HepG2 (cell line): ENCODE data around the gene HNRNPUL1. TPM values are rescaled to one million over a fixed set of nuclear protein-coding genes. Genes with fewer than 3 reads are reported as not detected.
A peak's percentile ranks its signal among the peaks of the same experiment; 100 is the strongest.

Source experiments
- ATAC-seq: fragments of 200-7000 bp; cut with Tn5 transposase; 3 replicates; pipeline ENCODE4 v1.9.1; 2020; ENCODE audit warnings: mild to moderate bottlenecking, moderate library complexity
- BruUV-seq: library from RNA; stranded (reverse); fragments of 400-500 nt; replicated peaks from 2 replicates; lab custom pipeline; 2021; lab: Mats Ljungman, UMichigan
- CTCF ChIA-PET: fragments of 300-600 bp; formaldehyde crosslinking; extraction: SDS; loops from one replicate; lab custom pipeline; 2021; ENCODE audit warnings: low total read pairs, inconsistent platforms, low intra/inter-chr PET ratio; lab: Yijun Ruan, JAX
- POLR2A ChIA-PET: fragments of 350-600 bp; sonication (Branson Sonifier 250); formaldehyde crosslinking; loops from one replicate; lab custom pipeline; 2020; ENCODE audit warnings: antibody characterized with exemption, inconsistent platforms; lab: Yijun Ruan, JAX
- DNase-seq: peaks from one replicate; pipeline ENCODE4 v3.0.0-alpha.2; 2015; ENCODE audit warnings: low spot score
- FAIRE-seq: peaks from 3 replicates; lab custom pipeline; 2011; peaks lifted over from hg19 to GRCh38; lab: Jason Lieb, UNC
- H2AFZ ChIP-seq: one replicate; pipeline ENCODE4 v1.6.1; 2011; ENCODE audit warnings: low read length, inconsistent platforms
- H3K27ac ChIP-seq: fragments of 300-600 bp; 3 replicates; pipeline ENCODE4 v1.8.0; 2011; ENCODE audit warnings: mixed run types, mild to moderate bottlenecking, mixed read lengths, low read length, inconsistent platforms; ENCODE audit not compliant: insufficient read depth; ENCODE audit errors: extremely low read length
- H3K27me3 ChIP-seq, 2 experiments: fragments of 200-600 bp in 1 of 2; 2 replicates in 1 of 2; 3 replicates in 1 of 2; pipeline versions ENCODE4 v1.6.0 to v1.8.0; 2011; ENCODE audit warnings: low read length in 2 of 2, mild to moderate bottlenecking in 2 of 2, moderate library complexity in 2 of 2, inconsistent platforms in 1 of 2; ENCODE audit not compliant: insufficient read depth in 2 of 2, control insufficient read depth in 1 of 2
- H3K36me3 ChIP-seq, 2 experiments: fragments of 200-600 bp in 1 of 2; replicated peaks in 1 of 2; 2 replicates in 1 of 2; 3 replicates in 1 of 2; pipeline versions ENCODE4 v1.5.1 to v1.8.0; 2011; ENCODE audit warnings: low read length in 2 of 2, inconsistent platforms in 1 of 2; ENCODE audit not compliant: insufficient read depth in 2 of 2, control insufficient read depth in 1 of 2
- H3K4me1 ChIP-seq: 2 replicates; pipeline ENCODE4 v1.5.1; 2012; ENCODE audit warnings: low read length, inconsistent platforms; ENCODE audit not compliant: insufficient read depth
- H3K4me2 ChIP-seq: 2 replicates; pipeline ENCODE4 v1.6.0; 2011; ENCODE audit warnings: low read depth, low read length, inconsistent platforms
- H3K4me3 ChIP-seq, 3 experiments: fragments of 200-600 bp in 1 of 3; sonication (generic), shearing (Covaris generic) in 1 of 3; replicated peaks in 1 of 3; 2 replicates each; pipeline ENCODE4 v1.5.1; 2011 to 2016; ENCODE audit warnings: low read length in 3 of 3, inconsistent platforms in 2 of 3, low read depth in 2 of 3, mild to moderate bottlenecking in 2 of 3, control low read depth in 1 of 3, mixed read lengths in 1 of 3; ENCODE audit not compliant: insufficient read depth in 1 of 3
- H3K79me2 ChIP-seq: one replicate; pipeline ENCODE4 v1.6.1; 2011; ENCODE audit warnings: low read length, inconsistent platforms; ENCODE audit not compliant: insufficient read depth
- H3K9ac ChIP-seq: 2 replicates; pipeline ENCODE4 v1.6.0; 2011; ENCODE audit warnings: mild to moderate bottlenecking, low read depth, low read length, inconsistent platforms; ENCODE audit not compliant: insufficient read depth
- H3K9me3 ChIP-seq: 2 replicates; pipeline ENCODE4 v1.5.1; 2012; ENCODE audit warnings: mild to moderate bottlenecking, low read length
- H4K20me1 ChIP-seq: 2 replicates; pipeline ENCODE4 v1.6.0; 2011; ENCODE audit warnings: inconsistent platforms, mild to moderate bottlenecking, low read length, moderate library complexity; ENCODE audit not compliant: insufficient read depth
- HMGXB3 ChIP-seq: sonication (generic); formaldehyde crosslinking; IDR thresholded peaks from 2 replicates; pipeline ENCODE4 v1.4.0; 2020; ENCODE audit warnings: missing genetic modification reagents, borderline replicate concordance
- IKZF4 ChIP-seq: sonication (generic); formaldehyde crosslinking; IDR thresholded peaks from 2 replicates; pipeline ENCODE4 v1.5.1; 2020; ENCODE audit warnings: borderline replicate concordance, mild to moderate bottlenecking, low read depth, missing genetic modification reagents; ENCODE audit errors: not compliant biosample characterization
- ZNF770 ChIP-seq: sonication (generic); formaldehyde crosslinking; IDR thresholded peaks from 2 replicates; pipeline ENCODE4 v1.5.0; 2020; ENCODE audit warnings: mild to moderate bottlenecking, missing genetic modification reagents
- WGBS: methylation state at CpG from one replicate; pipeline ENCODE4 v1.1.6; 2017; ENCODE audit warnings: low lambda C conversion rate; 5-methylcytosine and 5-hydroxymethylcytosine counted together
- in situ Hi-C: cut with HindIII; loops from 2 replicates; pipeline ENCODE4 v1.10.0; 2017; ENCODE audit warnings: low pct_unique_long_range_greater_than_20kb; ENCODE audit not compliant: extremely low pct_ligation_motif_present
- intact Hi-C: fragments of 100-400 bp; cut with micrococcal nuclease; formaldehyde crosslinking; loops from one replicate; pipeline ENCODE4 v1.10.0; 2022; ENCODE audit not compliant: unreplicated experiment
- polyA plus RNA-seq, 8 experiments: library from polyadenylated mRNA; depleted of rRNA in 3 of 8; stranded (reverse) in 7 of 8; unstranded in 1 of 8; fragments of >200 nt; fragmentation: Illumina TruSeq in 4 of 8; extraction: Trizol in 4 of 8; gene quantifications; 2 replicates each; pipeline versions ENCODE4 v1.2.1 to v1.2.3, GENCODE V29; 2011 to 2016; ENCODE audit warnings: low read depth in 4 of 8, missing spikeins in 1 of 8, mixed read lengths in 1 of 8; ENCODE audit not compliant: insufficient read depth in 1 of 8
- total RNA-seq, 5 experiments: library from RNA; depleted of rRNA; stranded (reverse); fragments of >200 nt; fragmentation: Illumina TruSeq; extraction: Trizol; gene quantifications; 2 replicates each; pipeline ENCODE4 v1.2.3, GENCODE V29; 2016; ENCODE audit warnings: low read depth in 1 of 5

The HNRNPUL1 gene
- total and polyA plus RNA-seq, 2 of the 13 experiments (the other 11 are each of a cell fraction or from before 2014, with no cell fraction given) = 30.9 to 81.7 TPM

- Histone ChIP-seq H3K4me2 (no peak overlapping the region), H3K27me3 (no peaks in the 10 kb centered on the region; a peak in 1 of 5 replicates), H3K27ac (no peak overlapping the region), H2AFZ (no peak overlapping the region), H3K79me2 (no peaks in the 10 kb centered on the region), H3K36me3 (no peaks in the 10 kb centered on the region), H3K9ac (no peak overlapping the region), H4K20me1 (no peaks in the 10 kb centered on the region), H3K4me1 (peaks cover 81% of the 10 kb centered on the region), H3K4me3 (no peak overlapping the region), H3K9me3 (no peaks in the 10 kb centered on the region)
- FAIRE-seq = no peak
- DNase-seq = no peak
- ChIA-PET POLR2A (interaction anchor here (4.5 kb wide), 1 partner anchor 39 kb away, joined by 104 read pairs; the partner anchor contains the start of gene HNRNPUL1), CTCF (no interaction called here)
- 97% methylated on average over 7 of the region's 7 CpGs for WGBS
- intact Hi-C loops = no loop called here
- ATAC-seq = no peak
- TF ChIP-seq ZNF770 (CRISPR knock-in tag) = peak; percentile 60; the same call in 1 of the 2 replicates
- TF ChIP-seq IKZF4 (CRISPR knock-in tag) = no peak
- BruUV-seq = no TSS peak
- in situ Hi-C loops = loop anchor here (5.0 kb wide), 1 partner anchor 38 kb away; the partner anchor contains the start of gene HNRNPUL1
Observed at GRCh38 chr19:41224632-41225031, 39.5 kb upstream of the HNRNPUL1 start.

- BruUV-seq = TSS peak; percentile 86
- intact Hi-C loops = loop anchor here (1.0 kb wide), 1 partner anchor 37 kb away; no protein-coding TSS in a partner anchor
- POLR2A ChIA-PET = interaction anchor here (0.9 to 4.5 kb wide), 16 partner anchors 18 to 214 kb away, joined by 3 to 104 read pairs (median 5); partner anchors contain the start of genes B9D2, DMAC2 and HNRNPUL1
- peak overlapping the region; percentile 83 for H3K9ac ChIP-seq
- H3K79me2 ChIP-seq = no peaks in the 10 kb centered on the region
- H3K27me3 ChIP-seq = no peaks in the 10 kb centered on the region; a peak in 1 of 5 replicates
- 62% methylated on average over 26 of the region's 29 CpGs for WGBS
- no peaks in the 10 kb centered on the region for H4K20me1 ChIP-seq
- FAIRE-seq = peak; percentile 76
- CTCF ChIA-PET = no interaction called here
- H2AFZ ChIP-seq = no peak overlapping the region
- peak overlapping the region; percentile 99 for H3K4me2 ChIP-seq
- in situ Hi-C loops = loop anchor here (5.0 kb wide), 1 partner anchor 37 kb away; the partner anchor contains the start of gene HNRNPUL1
- peak overlapping the region; percentile 63 to 80 (median 73); a peak in 5 of 6 replicates for H3K4me3 ChIP-seq
- ATAC-seq = peak; percentile 36
- peak overlapping the region; percentile 77 for H3K27ac ChIP-seq
- H3K36me3 ChIP-seq = no peaks in the 10 kb centered on the region
- H3K4me1 ChIP-seq = peaks cover 77% of the 10 kb centered on the region
- DNase-seq = peak; percentile 91
- no peaks in the 10 kb centered on the region for H3K9me3 ChIP-seq
- TF ChIP-seq HMGXB3 = 0 out of 2 replicates have a peak, but pooled peaks have one; percentile 10
Observed at GRCh38 chr19:41225238-41226052, 38.7 kb upstream of the HNRNPUL1 start.
